ENCODE measurements around the gene NREP. TPM values are rescaled to one million over a fixed set of nuclear protein-coding genes. Genes with fewer than 3 reads are reported as not detected.

The NREP gene
- total RNA-seq, 1 donor from 2014 or later: 465 TPM

DNA sequence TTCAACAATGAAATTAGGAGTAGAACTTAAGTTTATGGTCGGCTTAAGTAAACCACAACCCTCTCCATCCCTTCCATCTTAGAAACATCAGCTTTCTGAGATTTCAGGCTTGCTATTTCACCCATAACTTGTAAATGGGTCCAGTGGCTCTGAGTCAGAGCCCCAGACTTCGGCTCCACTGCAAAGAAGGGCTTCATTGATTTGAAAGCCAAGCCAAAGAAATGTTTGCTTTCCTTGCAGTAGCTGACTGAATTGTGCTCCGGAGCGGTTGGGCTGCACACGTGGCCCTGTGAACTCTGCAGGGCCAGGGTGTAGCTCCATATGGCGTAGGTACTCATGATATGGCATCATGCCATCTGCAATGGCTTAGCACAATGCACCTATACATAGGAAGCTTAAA, 57.0 kb downstream of the NREP start:
- DNase-seq (ENCODE audit: low spot score): no peak
- Histone ChIP-seq H3K79me2 (ENCODE audit: low read depth) (no peaks in the 10 kb centered on the region), H3K36me3 (no peaks in the 10 kb centered on the region), H3K4me2 (no peak overlapping the region), H3K4me3 (no peak overlapping the region), H2AFZ (replicated peaks) (no peak overlapping the region), H3K27ac (no peak overlapping the region), H3K9ac (no peak overlapping the region), H4K20me1 (ENCODE audit: low read depth) (no peaks in the 10 kb centered on the region), H3K27me3 (no peaks in the 10 kb centered on the region), H3K4me1 (no peaks in the 10 kb centered on the region), H3K9me3 (ENCODE audit: low read depth) (no peaks in the 10 kb centered on the region), H3F3A (ENCODE audit: low read depth) (no peaks in the 10 kb centered on the region)
- Mint-ChIP-seq H3K4me1 (peaks cover 13% of the 10 kb centered on the region), H3K27me3 (ENCODE audit: insufficient read depth, low read depth) (no peaks in the 10 kb centered on the region), H3K9me3 (no peaks in the 10 kb centered on the region), H3K27ac (no peak overlapping the region), H3K36me3 (no peaks in the 10 kb centered on the region), H3K4me3 (no peak overlapping the region)
- TF ChIP-seq EZH2phosphoT487 (IDR thresholded peaks at IDR 0.05): no peak
- no peak for TF ChIP-seq EZH2 (IDR thresholded peaks at IDR 0.05)
- TF ChIP-seq, protein P1, sequence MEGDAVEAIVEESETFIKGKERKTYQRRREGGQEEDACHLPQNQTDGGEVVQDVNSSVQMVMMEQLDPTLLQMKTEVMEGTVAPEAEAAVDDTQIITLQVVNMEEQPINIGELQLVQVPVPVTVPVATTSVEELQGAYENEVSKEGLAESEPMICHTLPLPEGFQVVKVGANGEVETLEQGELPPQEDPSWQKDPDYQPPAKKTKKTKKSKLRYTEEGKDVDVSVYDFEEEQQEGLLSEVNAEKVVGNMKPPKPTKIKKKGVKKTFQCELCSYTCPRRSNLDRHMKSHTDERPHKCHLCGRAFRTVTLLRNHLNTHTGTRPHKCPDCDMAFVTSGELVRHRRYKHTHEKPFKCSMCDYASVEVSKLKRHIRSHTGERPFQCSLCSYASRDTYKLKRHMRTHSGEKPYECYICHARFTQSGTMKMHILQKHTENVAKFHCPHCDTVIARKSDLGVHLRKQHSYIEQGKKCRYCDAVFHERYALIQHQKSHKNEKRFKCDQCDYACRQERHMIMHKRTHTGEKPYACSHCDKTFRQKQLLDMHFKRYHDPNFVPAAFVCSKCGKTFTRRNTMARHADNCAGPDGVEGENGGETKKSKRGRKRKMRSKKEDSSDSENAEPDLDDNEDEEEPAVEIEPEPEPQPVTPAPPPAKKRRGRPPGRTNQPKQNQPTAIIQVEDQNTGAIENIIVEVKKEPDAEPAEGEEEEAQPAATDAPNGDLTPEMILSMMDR (IDR thresholded peaks at IDR 0.05): no peak

DNA sequence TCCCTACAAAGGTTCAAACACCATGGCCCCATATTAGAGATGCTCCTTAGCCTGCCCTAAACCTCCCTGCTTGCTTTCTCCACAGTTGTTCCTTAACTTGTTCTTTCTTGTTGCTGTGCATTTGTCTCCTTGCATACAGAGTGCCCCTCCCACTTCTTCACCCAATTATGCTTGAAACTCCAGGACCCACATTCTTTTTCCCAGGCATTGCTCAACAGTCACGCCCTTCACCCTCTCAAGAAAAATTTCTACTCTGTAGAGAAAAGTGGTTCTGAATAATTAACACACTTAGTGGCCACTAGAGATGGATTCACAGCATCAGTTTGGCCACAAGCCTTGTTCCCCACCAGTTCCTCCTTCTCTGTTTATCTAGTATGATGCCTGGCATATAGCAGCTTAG, 57.7 kb downstream of the NREP start:
- Histone ChIP-seq H3K4me1 (no peaks in the 10 kb centered on the region), H3K36me3 (no peaks in the 10 kb centered on the region), H3K27ac (no peak overlapping the region), H3K79me2 (ENCODE audit: low read depth) (no peaks in the 10 kb centered on the region), H3K9ac (no peak overlapping the region), H2AFZ (replicated peaks) (no peak overlapping the region), H3K27me3 (no peaks in the 10 kb centered on the region), H3K4me2 (no peak overlapping the region), H4K20me1 (ENCODE audit: low read depth) (no peaks in the 10 kb centered on the region), H3K9me3 (ENCODE audit: low read depth) (no peaks in the 10 kb centered on the region), H3K4me3 (no peak overlapping the region), H3F3A (ENCODE audit: low read depth) (no peaks in the 10 kb centered on the region)
- Mint-ChIP-seq H3K9me3 (no peaks in the 10 kb centered on the region), H3K4me3 (no peak overlapping the region), H3K36me3 (no peaks in the 10 kb centered on the region), H3K27me3 (ENCODE audit: insufficient read depth, low read depth) (no peaks in the 10 kb centered on the region), H3K27ac (peak overlapping the region; percentile 20), H3K4me1 (peaks cover 13% of the 10 kb centered on the region)
- TF ChIP-seq, protein P1 (IDR thresholded peaks at IDR 0.05): no peak
- TF ChIP-seq EZH2 (IDR thresholded peaks at IDR 0.05): no peak
- DNase-seq (ENCODE audit: low spot score): no peak

DNA sequence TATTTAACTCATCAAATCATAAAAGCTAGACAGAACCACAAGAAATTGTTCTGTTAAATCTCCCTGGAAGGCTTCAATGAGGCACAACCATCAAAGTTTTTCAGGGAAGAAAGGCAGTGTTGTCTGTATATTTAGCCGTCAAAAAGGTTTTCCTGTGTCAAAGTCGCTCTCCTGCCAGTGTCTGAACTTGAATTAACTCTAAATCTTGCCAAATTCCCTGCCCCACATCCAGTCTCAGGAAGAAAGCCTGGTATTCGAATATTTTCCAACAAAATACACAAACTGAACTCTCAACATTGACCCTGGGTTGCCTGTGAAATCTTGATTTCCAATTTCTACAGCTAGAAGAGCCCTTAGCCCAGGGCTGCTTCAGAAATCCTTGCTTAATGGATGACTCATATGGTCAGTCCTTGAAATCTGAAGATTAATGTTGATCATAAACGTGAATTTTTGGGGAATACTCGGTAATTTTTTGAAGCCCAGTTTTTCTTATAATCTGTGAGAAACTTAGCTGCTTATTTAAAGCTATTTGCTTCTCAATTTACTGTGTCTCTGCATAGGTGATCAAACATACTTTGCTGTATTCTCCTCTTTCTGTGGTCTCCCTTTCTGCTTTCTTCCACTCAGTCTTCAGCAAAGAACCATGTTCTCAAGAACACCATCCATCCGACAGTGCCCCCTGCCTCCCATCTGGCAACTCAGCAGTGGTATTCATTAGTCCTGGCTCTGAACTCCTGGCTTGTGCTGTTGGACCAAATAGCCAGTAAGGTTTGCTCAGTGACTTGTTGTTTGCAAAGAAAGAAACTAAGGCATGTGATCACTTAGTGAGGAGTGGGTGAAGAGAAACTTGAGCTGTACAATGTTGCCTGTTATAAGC, 58.9 kb downstream of the NREP start:
- Mint-ChIP-seq H3K27ac (no peak overlapping the region), H3K36me3 (no peaks in the 10 kb centered on the region), H3K4me3 (no peak overlapping the region), H3K9me3 (no peaks in the 10 kb centered on the region), H3K4me1 (peaks cover 15% of the 10 kb centered on the region), H3K27me3 (ENCODE audit: insufficient read depth, low read depth) (no peaks in the 10 kb centered on the region)
- H3K27ac ChIP-seq: no peak overlapping the region
- H3K36me3 ChIP-seq: no peaks in the 10 kb centered on the region
- H3K79me2 ChIP-seq (ENCODE audit: low read depth): no peaks in the 10 kb centered on the region
- H3K9ac ChIP-seq: no peak overlapping the region
- no peak overlapping the region for H2AFZ ChIP-seq (replicated peaks)
- DNase-seq (ENCODE audit: low spot score): peak; percentile 57
- H3K4me2 ChIP-seq: no peak overlapping the region
- H3K27me3 ChIP-seq: no peaks in the 10 kb centered on the region
- H3K4me1 ChIP-seq: no peaks in the 10 kb centered on the region
- no peaks in the 10 kb centered on the region for H4K20me1 ChIP-seq (ENCODE audit: low read depth)
- no peak for TF ChIP-seq EZH2phosphoT487 (IDR thresholded peaks at IDR 0.05)
- TF ChIP-seq, protein P1 (IDR thresholded peaks at IDR 0.05): peak; percentile 57
- H3K4me3 ChIP-seq: no peak overlapping the region
- no peaks in the 10 kb centered on the region for H3F3A ChIP-seq (ENCODE audit: low read depth)
- H3K9me3 ChIP-seq (ENCODE audit: low read depth): no peaks in the 10 kb centered on the region

Measured in neural progenitor cell (in vitro differentiated cells).